ENCODE measurements around the gene GRIK4.

The GRIK4 gene

DNA sequence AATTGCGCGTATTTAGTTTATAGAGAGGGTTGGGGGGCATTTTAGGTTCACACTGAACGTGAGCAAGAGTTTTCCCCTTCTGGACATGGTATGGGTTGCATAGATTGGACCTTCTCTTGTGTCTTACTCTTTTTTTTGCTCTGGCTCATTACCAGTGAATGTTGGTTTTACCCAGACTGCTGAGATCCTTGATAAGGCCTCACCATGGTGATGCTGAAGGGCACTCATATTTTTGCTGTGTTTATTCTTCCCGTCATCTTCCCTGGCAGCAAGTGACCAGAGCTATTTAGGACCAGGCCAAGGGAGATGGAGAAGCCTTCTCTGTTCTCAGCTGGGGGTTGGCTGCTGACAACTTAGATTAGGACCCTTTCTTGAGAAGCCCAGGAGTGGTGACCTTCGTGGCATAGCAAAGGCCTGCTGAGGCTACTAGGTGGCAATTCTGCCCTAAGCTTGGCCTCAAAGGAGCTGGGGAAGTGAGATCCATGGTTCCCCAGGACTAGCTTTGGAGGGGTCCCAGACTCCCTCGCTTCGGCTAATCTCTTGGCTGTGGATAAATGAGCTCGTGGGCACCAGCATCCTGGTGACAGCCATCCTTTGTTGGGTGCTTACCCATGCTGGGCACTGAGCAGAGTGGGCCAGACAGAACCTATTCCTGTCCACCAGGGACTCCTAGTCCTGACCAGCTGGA is 47.3 kb downstream of the GRIK4 start:
- peaks cover 30% of the 10 kb centered on the region for H3K4me1 ChIP-seq (ENCODE audit: control insufficient read depth, low read depth, low read length)
- H3K27ac ChIP-seq (ENCODE audit: low read length), result no peak overlapping the region
- no peak overlapping the region for H3K4me3 ChIP-seq (ENCODE audit: low read length)
- H3K9ac ChIP-seq (ENCODE audit: low read length), result no peak overlapping the region
- peaks cover 43% of the 10 kb centered on the region for H3K27me3 ChIP-seq (ENCODE audit: control insufficient read depth, insufficient read depth, low read length)
- no peaks in the 10 kb centered on the region for H3K9me3 ChIP-seq (ENCODE audit: control insufficient read depth, low read depth, low read length)
- H3K36me3 ChIP-seq (ENCODE audit: control insufficient read depth, low read depth, low read length), result no peaks in the 10 kb centered on the region

DNA sequence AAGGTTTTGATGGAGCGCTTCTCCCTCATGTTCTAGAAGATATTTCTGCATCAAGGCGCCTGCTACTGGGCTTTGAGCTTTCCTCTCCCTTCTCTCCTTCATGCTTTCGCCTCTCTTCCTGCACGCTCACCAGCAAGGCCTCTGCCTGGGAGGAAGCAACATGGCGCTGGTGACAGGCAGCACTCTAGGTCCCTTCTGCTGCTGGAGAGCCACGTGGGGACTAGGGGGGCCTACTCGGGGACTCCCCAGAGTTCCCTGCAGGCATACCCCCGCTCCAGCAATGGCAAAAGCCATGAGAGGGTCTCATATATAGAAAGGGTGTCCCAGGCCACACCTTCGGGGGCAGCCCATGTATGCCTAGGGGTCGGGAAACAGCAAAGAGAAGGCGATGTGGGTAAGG is 49.7 kb downstream of the GRIK4 start:
- Histone ChIP-seq H3K27me3 (ENCODE audit: control insufficient read depth, insufficient read depth, low read length) (peaks cover 58% of the 10 kb centered on the region), H3K9me3 (ENCODE audit: control insufficient read depth, low read depth, low read length) (no peaks in the 10 kb centered on the region), H3K4me1 (ENCODE audit: control insufficient read depth, low read depth, low read length) (peaks cover 29% of the 10 kb centered on the region)

DNA sequence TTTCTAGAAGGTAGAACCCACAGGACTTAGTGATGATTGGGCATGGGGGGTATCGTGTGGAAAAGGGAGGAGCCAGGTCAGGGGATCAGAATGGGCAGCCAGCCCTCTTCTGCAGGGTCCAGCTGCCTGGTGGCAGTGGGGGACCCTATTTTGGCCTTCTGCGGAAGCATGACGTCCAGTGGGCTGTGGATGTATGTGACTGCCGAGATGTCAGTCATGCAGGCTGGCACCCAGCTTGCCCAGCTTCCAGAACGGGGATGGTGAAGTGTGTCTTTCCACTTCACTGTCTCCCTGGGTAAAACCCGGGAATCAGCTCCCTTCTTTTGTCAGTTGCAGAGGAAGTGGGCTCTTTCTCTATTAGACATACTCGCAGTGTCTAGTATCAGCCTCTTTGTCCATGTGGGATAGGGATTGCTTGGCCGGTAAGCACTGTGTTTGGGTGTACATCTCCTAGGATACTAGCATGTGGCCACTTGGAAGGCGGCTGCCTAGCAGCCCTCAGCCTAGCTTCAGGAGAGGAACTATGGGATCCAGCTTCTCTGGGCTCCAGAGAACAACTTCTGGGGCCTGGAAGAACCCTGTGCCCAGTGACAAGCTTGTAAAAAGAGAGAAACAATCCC is 51.4 kb downstream of the GRIK4 start:
- Histone ChIP-seq H3K9me3 (ENCODE audit: control insufficient read depth, low read depth, low read length) (no peaks in the 10 kb centered on the region), H3K4me1 (ENCODE audit: control insufficient read depth, low read depth, low read length) (peaks cover 25% of the 10 kb centered on the region), H3K36me3 (ENCODE audit: control insufficient read depth, low read depth, low read length) (no peaks in the 10 kb centered on the region), H3K27ac (ENCODE audit: low read length) (no peak overlapping the region), H3K9ac (ENCODE audit: low read length) (no peak overlapping the region), H3K4me3 (ENCODE audit: low read length) (no peak overlapping the region), H3K27me3 (ENCODE audit: control insufficient read depth, insufficient read depth, low read length) (peaks cover 52% of the 10 kb centered on the region)

More for the DNA sequence above, 49.7 kb downstream of the GRIK4 start:
- Histone ChIP-seq H3K36me3 (ENCODE audit: control insufficient read depth, low read depth, low read length) (no peaks in the 10 kb centered on the region), H3K27ac (ENCODE audit: low read length) (no peak overlapping the region), H3K9ac (ENCODE audit: low read length) (no peak overlapping the region), H3K4me3 (ENCODE audit: low read length) (no peak overlapping the region)

DNA sequence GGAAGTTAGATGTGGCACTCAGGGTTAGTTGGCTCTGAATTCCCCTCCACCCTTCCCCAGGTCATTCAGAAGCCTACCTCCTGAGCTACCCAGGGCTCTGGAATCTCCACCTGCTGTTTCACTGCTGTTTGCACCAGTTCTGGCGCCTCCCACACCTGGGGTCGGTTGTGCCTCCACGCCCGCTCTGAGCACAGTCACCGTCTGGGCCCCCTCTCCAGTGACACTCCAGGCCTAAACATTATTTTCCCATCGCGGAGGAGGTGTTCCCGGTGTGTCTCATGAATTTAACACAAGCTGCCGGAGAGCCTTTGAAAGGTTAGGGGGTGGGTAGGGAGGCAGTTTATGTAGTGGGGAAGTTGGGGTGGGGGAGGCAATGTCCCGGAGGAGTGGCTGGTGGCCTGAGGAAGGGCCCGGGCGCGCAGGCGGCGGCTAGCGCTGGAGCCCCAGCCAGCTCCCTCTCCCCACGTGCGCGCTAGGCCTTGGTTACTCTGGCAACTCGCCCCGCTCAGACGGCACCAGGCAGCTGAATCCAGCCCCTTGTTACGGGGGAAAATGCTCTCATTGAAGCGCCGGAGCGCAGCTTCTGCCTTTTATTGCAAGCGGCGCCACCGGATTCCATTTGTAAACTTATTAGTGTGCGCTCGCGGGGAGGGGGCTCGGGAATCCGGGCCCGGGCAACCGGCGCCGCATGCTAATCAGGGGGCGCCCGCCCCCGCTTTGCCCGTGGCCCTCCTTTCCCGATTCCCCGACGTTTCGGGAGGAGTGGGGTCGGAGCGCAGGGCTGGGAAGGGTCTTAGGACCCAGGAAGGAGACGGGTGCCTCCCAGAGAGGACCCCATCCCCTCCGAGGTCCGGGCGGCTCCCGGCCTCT is 52.4 kb downstream of the GRIK4 start:
- H3K36me3 ChIP-seq (ENCODE audit: control insufficient read depth, low read depth, low read length), result no peaks in the 10 kb centered on the region
- H3K9me3 ChIP-seq (ENCODE audit: control insufficient read depth, low read depth, low read length), result no peaks in the 10 kb centered on the region
- no peak overlapping the region for H3K27ac ChIP-seq (ENCODE audit: low read length)
- peaks cover 52% of the 10 kb centered on the region for H3K27me3 ChIP-seq (ENCODE audit: control insufficient read depth, insufficient read depth, low read length)
- peak overlapping the region; percentile 42 for H3K9ac ChIP-seq (ENCODE audit: low read length)
- peak overlapping the region; percentile 51 for H3K4me3 ChIP-seq (ENCODE audit: low read length)
- peaks cover 25% of the 10 kb centered on the region for H3K4me1 ChIP-seq (ENCODE audit: control insufficient read depth, low read depth, low read length)

DNA sequence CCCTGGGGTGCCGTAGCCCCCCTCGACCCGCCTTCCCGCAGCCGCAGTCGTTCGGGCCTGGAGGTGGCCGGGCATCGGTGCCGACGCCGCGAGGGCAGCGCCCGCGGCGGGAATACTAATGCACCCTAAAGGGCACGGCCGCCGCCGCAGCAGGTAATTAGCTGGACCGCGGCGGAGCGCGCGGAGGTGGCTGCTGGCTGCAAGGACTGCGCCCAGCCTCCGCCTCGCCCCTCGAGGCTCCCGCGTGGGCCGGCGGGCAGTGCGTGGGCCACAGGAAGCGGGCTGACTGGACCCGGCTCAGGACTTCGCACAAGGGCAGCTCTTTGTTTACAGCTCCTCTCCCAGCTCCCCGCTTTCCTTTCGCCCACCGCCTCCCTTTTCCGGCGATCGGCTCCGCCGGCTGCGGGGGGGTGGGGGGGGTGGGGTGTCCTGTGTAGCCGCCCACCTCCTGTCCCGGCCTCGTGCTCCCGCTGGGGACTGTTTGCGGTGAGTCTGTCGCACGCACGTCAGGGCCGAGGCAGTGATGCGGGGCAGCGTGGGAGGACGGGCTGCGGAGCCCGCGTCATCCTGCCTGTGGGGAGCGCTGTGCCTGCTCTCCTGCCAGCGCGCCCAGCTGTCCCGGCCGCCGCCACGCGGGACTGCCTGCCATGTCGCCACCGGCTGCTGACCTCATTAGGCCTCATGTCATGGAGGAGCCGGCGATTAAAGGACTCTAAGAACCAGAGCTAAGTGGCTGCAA is 53.2 kb downstream of the GRIK4 start:
- no peak overlapping the region for H3K27ac ChIP-seq (ENCODE audit: low read length)
- peak overlapping the region; percentile 42 for H3K9ac ChIP-seq (ENCODE audit: low read length)
- H3K4me3 ChIP-seq (ENCODE audit: low read length), result peak overlapping the region; percentile 51
- H3K4me1 ChIP-seq (ENCODE audit: control insufficient read depth, low read depth, low read length), result peaks cover 33% of the 10 kb centered on the region
- H3K9me3 ChIP-seq (ENCODE audit: control insufficient read depth, low read depth, low read length), result no peaks in the 10 kb centered on the region
- no peaks in the 10 kb centered on the region for H3K36me3 ChIP-seq (ENCODE audit: control insufficient read depth, low read depth, low read length)
- H3K27me3 ChIP-seq (ENCODE audit: control insufficient read depth, insufficient read depth, low read length), result peaks cover 52% of the 10 kb centered on the region

DNA sequence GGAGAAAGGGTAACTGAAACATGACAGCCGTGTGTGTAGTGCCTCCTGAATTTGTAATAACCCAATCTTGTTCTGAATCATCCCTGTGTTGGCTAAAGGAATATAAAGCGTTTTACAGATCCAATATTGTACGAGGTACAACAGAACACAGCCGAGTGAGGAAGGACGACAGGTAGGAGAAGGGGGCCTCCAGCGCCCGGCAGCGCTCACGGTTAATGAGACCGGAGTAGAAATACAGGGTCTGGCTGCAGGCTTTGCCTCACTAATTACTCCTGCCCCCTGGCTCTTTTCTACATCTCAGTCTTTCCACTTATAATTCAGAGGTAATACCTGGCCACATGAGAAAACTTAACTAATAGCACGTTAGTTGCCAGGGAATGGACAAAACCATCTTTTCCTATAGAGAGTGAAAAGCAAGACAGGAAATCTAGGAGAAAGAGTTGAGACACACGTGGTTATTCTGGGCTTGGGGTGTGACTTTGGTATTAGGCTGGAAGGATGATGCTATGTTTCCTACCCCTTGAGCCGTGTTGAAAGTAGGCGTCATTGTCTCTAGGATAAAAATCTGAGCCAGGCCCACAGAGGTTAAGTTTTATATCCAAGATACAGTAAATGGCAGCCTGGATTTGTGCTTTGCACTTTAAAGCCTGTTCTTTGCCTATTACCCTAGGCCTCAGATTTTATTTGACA is 54.1 kb downstream of the GRIK4 start:
- Histone ChIP-seq H3K27ac (ENCODE audit: low read length) (no peak overlapping the region), H3K4me1 (ENCODE audit: control insufficient read depth, low read depth, low read length) (peaks cover 38% of the 10 kb centered on the region), H3K4me3 (ENCODE audit: low read length) (peak overlapping the region; percentile 51), H3K27me3 (ENCODE audit: control insufficient read depth, insufficient read depth, low read length) (peaks cover 52% of the 10 kb centered on the region), H3K9ac (ENCODE audit: low read length) (no peak overlapping the region), H3K9me3 (ENCODE audit: control insufficient read depth, low read depth, low read length) (no peaks in the 10 kb centered on the region), H3K36me3 (ENCODE audit: control insufficient read depth, low read depth, low read length) (no peaks in the 10 kb centered on the region)

DNA sequence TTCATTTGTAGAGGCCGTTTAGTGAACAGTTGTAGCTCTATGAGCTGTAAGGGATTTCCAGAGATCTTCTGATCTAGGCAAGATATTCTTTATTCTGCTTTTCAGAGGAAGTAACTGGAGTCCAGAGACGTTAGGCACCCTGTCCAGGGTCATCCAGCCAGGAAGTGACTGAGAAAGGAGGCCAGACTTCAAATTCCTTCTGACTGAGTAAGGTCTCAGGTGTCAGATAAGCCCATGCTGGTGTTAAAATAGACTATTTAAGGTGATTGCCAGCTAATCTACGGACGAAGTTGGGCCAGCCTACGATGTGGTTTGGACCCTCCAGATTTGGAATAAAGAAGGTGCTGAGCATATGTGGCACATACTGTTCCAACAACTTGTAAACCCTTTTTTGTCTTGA is 54.6 kb downstream of the GRIK4 start:
- Histone ChIP-seq H3K9ac (ENCODE audit: low read length) (no peak overlapping the region), H3K27me3 (ENCODE audit: control insufficient read depth, insufficient read depth, low read length) (peaks cover 52% of the 10 kb centered on the region), H3K36me3 (ENCODE audit: control insufficient read depth, low read depth, low read length) (no peaks in the 10 kb centered on the region), H3K4me3 (ENCODE audit: low read length) (no peak overlapping the region), H3K9me3 (ENCODE audit: control insufficient read depth, low read depth, low read length) (no peaks in the 10 kb centered on the region), H3K27ac (ENCODE audit: low read length) (no peak overlapping the region), H3K4me1 (ENCODE audit: control insufficient read depth, low read depth, low read length) (peaks cover 38% of the 10 kb centered on the region)

DNA sequence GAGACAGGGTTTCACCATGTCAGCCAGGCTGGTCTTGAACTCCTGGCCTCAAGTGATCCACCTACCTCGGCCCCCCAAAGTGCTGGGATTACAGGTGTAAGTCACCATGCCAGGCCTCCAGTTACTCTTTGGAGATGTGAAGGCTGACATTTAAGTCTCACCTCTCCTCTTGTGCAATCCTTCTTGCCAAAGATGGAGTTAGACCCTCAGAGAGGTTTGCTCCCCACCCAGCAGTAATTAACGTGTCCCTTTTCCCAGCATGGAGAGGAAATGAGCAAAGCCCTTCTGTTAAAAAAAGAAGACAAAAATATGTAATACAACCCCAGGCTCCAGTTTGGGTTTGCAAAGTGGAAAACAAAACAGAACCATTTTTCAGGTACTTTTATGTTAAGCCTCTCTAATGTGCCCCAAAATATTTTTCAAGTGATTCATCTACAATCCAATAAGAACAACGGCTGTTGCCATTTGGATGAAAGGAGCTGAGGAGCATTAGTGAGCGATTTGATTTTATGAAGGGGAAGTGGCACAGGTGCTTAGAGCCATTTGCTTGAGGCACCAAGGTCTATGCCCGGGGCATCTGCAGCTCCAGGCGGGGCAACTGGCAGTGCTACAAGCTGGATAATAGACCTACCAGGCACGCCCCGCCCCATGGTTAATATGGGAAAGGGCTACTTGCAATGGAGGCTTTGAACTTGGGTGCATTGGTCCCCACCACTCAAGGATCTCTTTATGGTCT is 57.2 kb downstream of the GRIK4 start:
- H3K9me3 ChIP-seq (ENCODE audit: control insufficient read depth, low read depth, low read length), result no peaks in the 10 kb centered on the region
- H3K4me1 ChIP-seq (ENCODE audit: control insufficient read depth, low read depth, low read length), result peaks cover 32% of the 10 kb centered on the region
- H3K36me3 ChIP-seq (ENCODE audit: control insufficient read depth, low read depth, low read length), result no peaks in the 10 kb centered on the region
- H3K27ac ChIP-seq (ENCODE audit: low read length), result no peak overlapping the region
- H3K9ac ChIP-seq (ENCODE audit: low read length), result no peak overlapping the region
- peaks cover 26% of the 10 kb centered on the region for H3K27me3 ChIP-seq (ENCODE audit: control insufficient read depth, insufficient read depth, low read length)
- no peak overlapping the region for H3K4me3 ChIP-seq (ENCODE audit: low read length)

DNA sequence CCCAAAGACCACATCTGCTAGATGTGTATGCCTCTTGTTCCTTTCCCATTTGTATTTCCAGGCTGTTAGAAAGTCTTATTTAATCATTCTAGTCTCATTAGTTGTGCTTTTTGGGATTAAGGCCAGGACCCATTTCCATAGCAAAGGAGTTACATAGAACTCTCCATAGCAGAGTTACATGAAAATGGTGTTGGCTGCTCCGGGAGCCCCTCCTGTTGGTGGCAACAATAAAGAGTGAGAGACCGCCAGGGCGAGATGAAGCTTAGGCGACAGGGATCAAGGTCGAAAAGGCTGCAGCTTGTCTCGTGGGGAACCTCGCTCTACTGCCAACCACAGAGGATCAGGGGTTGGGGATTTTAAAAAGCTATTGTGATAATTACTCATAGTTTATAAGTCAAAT is 58.3 kb downstream of the GRIK4 start:
- Histone ChIP-seq H3K4me3 (ENCODE audit: low read length) (peak overlapping the region; percentile 7), H3K36me3 (ENCODE audit: control insufficient read depth, low read depth, low read length) (no peaks in the 10 kb centered on the region), H3K4me1 (ENCODE audit: control insufficient read depth, low read depth, low read length) (peaks cover 31% of the 10 kb centered on the region), H3K27ac (ENCODE audit: low read length) (no peak overlapping the region), H3K9ac (ENCODE audit: low read length) (no peak overlapping the region), H3K9me3 (ENCODE audit: control insufficient read depth, low read depth, low read length) (no peaks in the 10 kb centered on the region), H3K27me3 (ENCODE audit: control insufficient read depth, insufficient read depth, low read length) (peaks cover 16% of the 10 kb centered on the region)

DNA sequence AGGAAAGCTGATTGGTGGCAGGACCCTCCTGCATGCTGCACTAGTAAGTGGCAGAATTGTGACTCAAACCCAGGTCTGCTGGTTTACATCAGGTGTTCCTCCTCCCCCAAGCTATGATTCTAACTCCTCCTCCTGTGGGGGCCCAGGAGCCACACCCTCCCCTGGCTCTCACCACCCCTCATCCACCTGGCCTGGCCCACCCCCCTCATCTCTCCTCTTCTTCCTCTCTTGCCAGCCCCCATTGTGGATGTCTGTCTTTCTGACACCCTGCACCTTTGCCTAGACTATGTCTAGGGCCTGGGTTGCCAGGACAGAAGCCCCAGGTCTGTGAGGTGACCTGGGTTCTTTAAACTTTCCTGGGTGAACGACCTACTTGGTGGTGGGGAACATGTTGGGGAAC is 59.9 kb downstream of the GRIK4 start:
- Histone ChIP-seq H3K9ac (ENCODE audit: low read length) (no peak overlapping the region), H3K9me3 (ENCODE audit: control insufficient read depth, low read depth, low read length) (no peaks in the 10 kb centered on the region), H3K4me3 (ENCODE audit: low read length) (no peak overlapping the region), H3K4me1 (ENCODE audit: control insufficient read depth, low read depth, low read length) (peaks cover 19% of the 10 kb centered on the region), H3K36me3 (ENCODE audit: control insufficient read depth, low read depth, low read length) (no peaks in the 10 kb centered on the region), H3K27ac (ENCODE audit: low read length) (no peak overlapping the region), H3K27me3 (ENCODE audit: control insufficient read depth, insufficient read depth, low read length) (peaks cover under 1% of the 10 kb centered on the region)
